Osteocyte (in vitro differentiated cells): Measurements from ENCODE around the gene MEA1. TPM values are rescaled to one million over a fixed set of nuclear protein-coding genes. Genes with fewer than 3 reads are reported as not detected.
"Not testable (repeated sequence)": the region's sequence is repeated elsewhere in the genome, so short reads cannot be mapped to it uniquely, and the experiment has no call there.

ENCODE experiments used
- DNase-seq: peaks from one replicate; pipeline ENCODE4 v3.0.0; 2021; ENCODE audit warnings: mixed read lengths; ENCODE audit not compliant: unreplicated experiment; ENCODE audit errors: extremely low spot score
- H3K27ac Mint-ChIP-seq: one replicate; pipeline ENCODE4 v1.8.0; 2021; ENCODE audit warnings: mild to moderate bottlenecking, mixed read lengths; ENCODE audit not compliant: unreplicated experiment
- H3K27me3 Mint-ChIP-seq: one replicate; pipeline ENCODE4 v1.8.0; 2021; ENCODE audit warnings: mixed read lengths; ENCODE audit not compliant: unreplicated experiment
- H3K36me3 Mint-ChIP-seq: one replicate; pipeline ENCODE4 v1.8.0; 2021; ENCODE audit warnings: mixed read lengths; ENCODE audit not compliant: unreplicated experiment
- H3K4me1 Mint-ChIP-seq: one replicate; pipeline ENCODE4 v1.8.0; 2021; ENCODE audit warnings: mixed read lengths; ENCODE audit not compliant: unreplicated experiment
- H3K4me3 Mint-ChIP-seq: one replicate; pipeline ENCODE4 v1.8.0; 2021; ENCODE audit warnings: mild to moderate bottlenecking, moderate library complexity, mixed read lengths; ENCODE audit not compliant: unreplicated experiment
- H3K9me3 Mint-ChIP-seq: one replicate; pipeline ENCODE4 v1.8.0; 2021; ENCODE audit warnings: mixed read lengths; ENCODE audit not compliant: unreplicated experiment
- CTCF ChIP-seq: fragments of 200-600 bp; sonication (generic); IDR thresholded peaks from 2 replicates; pipeline ENCODE4 v1.5.0; 2021; ENCODE audit warnings: antibody characterized with exemption, mild to moderate bottlenecking, moderate library complexity
- total RNA-seq: library from RNA; stranded (reverse); gene quantifications from 2 replicates; pipeline ENCODE4 v1.2.1, GENCODE V29; 2021

Gene MEA1
- total RNA-seq, 1 donor from 2014 or later: 67.8 TPM

- Mint-ChIP-seq H3K36me3 (peaks cover 44% of the 10 kb centered on the region), H3K4me1 (peaks cover 34% of the 10 kb centered on the region), H3K9me3 (no peaks in the 10 kb centered on the region), H3K27me3 (no peaks in the 10 kb centered on the region), H3K4me3 (no peak overlapping the region), H3K27ac (peak overlapping the region; percentile 50)
- no peak for DNase-seq
- TF ChIP-seq CTCF: no peak
Measured at GRCh38 chr6:43050981-43051380, 37.2 kb upstream of the MEA1 start.

- TF ChIP-seq CTCF: no peak
- H3K27ac Mint-ChIP-seq: no peak overlapping the region
- H3K27me3 Mint-ChIP-seq: no peaks in the 10 kb centered on the region
- H3K9me3 Mint-ChIP-seq: no peaks in the 10 kb centered on the region
- DNase-seq: no peak
- peaks cover 23% of the 10 kb centered on the region for H3K4me1 Mint-ChIP-seq
- no peak overlapping the region for H3K4me3 Mint-ChIP-seq
- H3K36me3 Mint-ChIP-seq: peaks cover 55% of the 10 kb centered on the region
Measured at GRCh38 chr6:43047998-43048397, 34.3 kb upstream of the MEA1 start.

- no peak for DNase-seq
- H3K4me1 Mint-ChIP-seq: peaks cover under 1% of the 10 kb centered on the region
- H3K4me3 Mint-ChIP-seq: no peak overlapping the region
- H3K36me3 Mint-ChIP-seq: peaks cover 55% of the 10 kb centered on the region
- no peaks in the 10 kb centered on the region for H3K9me3 Mint-ChIP-seq
- no peak overlapping the region for H3K27ac Mint-ChIP-seq
- no peak for TF ChIP-seq CTCF
- no peaks in the 10 kb centered on the region for H3K27me3 Mint-ChIP-seq
Measured at GRCh38 chr6:43045371-43045930, 31.7 kb upstream of the MEA1 start.

GRCh38 chr6:43043310-43043709, 29.6 kb upstream of the MEA1 start:
- no peaks in the 10 kb centered on the region for H3K4me1 Mint-ChIP-seq
- no peaks in the 10 kb centered on the region for H3K9me3 Mint-ChIP-seq
- H3K27me3 Mint-ChIP-seq: no peaks in the 10 kb centered on the region
- no peak for TF ChIP-seq CTCF
- no peak overlapping the region for H3K4me3 Mint-ChIP-seq
- no peak for DNase-seq
- H3K27ac Mint-ChIP-seq: no peak overlapping the region
- H3K36me3 Mint-ChIP-seq: peaks cover 53% of the 10 kb centered on the region

GRCh38 chr6:43041475-43041874, 27.7 kb upstream of the MEA1 start:
- H3K4me1 Mint-ChIP-seq, H3K27me3 Mint-ChIP-seq, H3K27ac Mint-ChIP-seq, DNase-seq, H3K9me3 Mint-ChIP-seq, H3K4me3 Mint-ChIP-seq: not testable (repeated sequence)
- H3K36me3 Mint-ChIP-seq: peaks cover 57% of the 10 kb centered on the region
